Measurements from ENCODE around the gene AP1B1. TPM values are rescaled to one million over a fixed set of nuclear protein-coding genes. Genes with fewer than 3 reads are reported as not detected.
A peak's percentile ranks its signal among the peaks of the same experiment; 100 is the strongest.
"Not testable (repeated sequence)": the region's sequence is repeated elsewhere in the genome, so short reads cannot be mapped to it uniquely, and the experiment has no call there.

The AP1B1 gene
- total RNA-seq: 66.5 and 96.6 TPM in 2 replicates

GRCh38 chr22:29387921-29388758 is at the start of gene AP1B1:
TSS of gene AP1B1 (minus strand) at chr22:29388570. CDS start at chr22:29367243, 21,327 bp downstream.
- peak; percentile 84 for DNase-seq (ENCODE audit: low read depth)

GRCh38 chr22:29435236-29436136 is 47.1 kb upstream of the AP1B1 start:
- no peak for DNase-seq (ENCODE audit: low read depth)

GRCh38 chr22:29434288-29434687 is 45.9 kb upstream of the AP1B1 start:
- no peak for DNase-seq (ENCODE audit: low read depth)

GRCh38 chr22:29433856-29434255 is 45.5 kb upstream of the AP1B1 start:
- DNase-seq (ENCODE audit: low read depth): no peak

- no peak for DNase-seq (ENCODE audit: low read depth)
Observed at GRCh38 chr22:29431986-29432385, 43.6 kb upstream of the AP1B1 start.

GRCh38 chr22:29427176-29427760 is 38.9 kb upstream of the AP1B1 start:
- no peak for DNase-seq (ENCODE audit: low read depth)

- no peak for DNase-seq (ENCODE audit: low read depth)
Observed at GRCh38 chr22:29426476-29426875, 38.1 kb upstream of the AP1B1 start.

GRCh38 chr22:29418704-29419103 is 30.3 kb upstream of the AP1B1 start:
- not testable (repeated sequence) for DNase-seq (ENCODE audit: low read depth)

GRCh38 chr22:29414951-29415591 is 26.7 kb upstream of the AP1B1 start:
- DNase-seq (ENCODE audit: low read depth): peak; percentile 1

GRCh38 chr22:29412772-29413171 is 24.4 kb upstream of the AP1B1 start:
- not testable (repeated sequence) for DNase-seq (ENCODE audit: low read depth)

GRCh38 chr22:29411569-29412211 is 23.3 kb upstream of the AP1B1 start:
- not testable (repeated sequence) for DNase-seq (ENCODE audit: low read depth)

- no peak for DNase-seq (ENCODE audit: low read depth)
Observed at GRCh38 chr22:29408940-29409339, 20.6 kb upstream of the AP1B1 start.

- not testable (repeated sequence) for DNase-seq (ENCODE audit: low read depth)
Observed at GRCh38 chr22:29401538-29401937, 13.2 kb upstream of the AP1B1 start.

- no peak for DNase-seq (ENCODE audit: low read depth)
Observed at GRCh38 chr22:29400576-29400975, 12.2 kb upstream of the AP1B1 start.

- no peak for DNase-seq (ENCODE audit: low read depth)
Observed at GRCh38 chr22:29397791-29398190, 9.4 kb upstream of the AP1B1 start.

- no peak for DNase-seq (ENCODE audit: low read depth)
Observed at GRCh38 chr22:29396126-29396525, 7.8 kb upstream of the AP1B1 start.

- DNase-seq (ENCODE audit: low read depth): peak; percentile 54
Observed at GRCh38 chr22:29394931-29395581, 6.7 kb upstream of the AP1B1 start.

GRCh38 chr22:29393019-29393608 is 4.7 kb upstream of the AP1B1 start:
- no peak for DNase-seq (ENCODE audit: low read depth)

- DNase-seq (ENCODE audit: low read depth): no peak
Observed at GRCh38 chr22:29391546-29391945, 3.2 kb upstream of the AP1B1 start.

GRCh38 chr22:29390270-29390669 is 1.9 kb upstream of the AP1B1 start:
- DNase-seq (ENCODE audit: low read depth): no peak

Data from renal cortical epithelial cell (primary cell).